DOHH2 (cell line): ENCODE measurements around the gene PPIA.

Experiments
- H3F3A ChIP-seq: fragments of 200-600 bp; sonication (generic), shearing (Covaris generic); 2 replicates; pipeline ENCODE4 v1.6.0; 2016; ENCODE audit warnings: antibody characterized with exemption, mild to moderate bottlenecking; ENCODE audit not compliant: control insufficient read depth, insufficient read depth
- H3K27ac ChIP-seq: fragments of 200-600 bp; sonication (generic); 2 replicates; pipeline ENCODE4 v1.5.1; 2014; ENCODE audit warnings: low read depth, mild to moderate bottlenecking, low read length, moderate library complexity
- H3K27me3 ChIP-seq: fragments of 200-600 bp; sonication (generic); 2 replicates; pipeline ENCODE4 v1.6.1; 2014; ENCODE audit warnings: mild to moderate bottlenecking, low read length, mixed read lengths; ENCODE audit not compliant: control insufficient read depth
- H3K36me3 ChIP-seq: fragments of 200-600 bp; sonication (generic); 2 replicates; pipeline ENCODE4 v1.6.1; 2014; ENCODE audit warnings: mild to moderate bottlenecking, low read length, moderate library complexity, mixed read lengths; ENCODE audit not compliant: control insufficient read depth
- H3K4me1 ChIP-seq: fragments of 200-600 bp; sonication (generic); 2 replicates; pipeline ENCODE4 v1.6.1; 2014; ENCODE audit warnings: mild to moderate bottlenecking, low read length, mixed read lengths; ENCODE audit not compliant: control insufficient read depth
- H3K4me2 ChIP-seq: fragments of 200-600 bp; sonication (generic); 2 replicates; pipeline ENCODE4 v1.6.0; 2014; ENCODE audit warnings: mild to moderate bottlenecking, low read length, moderate library complexity
- H3K4me3 ChIP-seq: fragments of 200-600 bp; sonication (generic); 2 replicates; pipeline ENCODE4 v1.5.1; 2014; ENCODE audit warnings: mild to moderate bottlenecking, low read length, mixed read lengths
- H3K79me2 ChIP-seq: fragments of 200-600 bp; sonication (generic); 2 replicates; pipeline ENCODE4 v1.6.1; 2014; ENCODE audit warnings: mild to moderate bottlenecking, low read length, mixed read lengths; ENCODE audit not compliant: control insufficient read depth
- H3K9me2 ChIP-seq: fragments of 200-600 bp; sonication (generic); replicated peaks from 2 replicates; pipeline ENCODE4 v1.6.1; 2014; ENCODE audit warnings: mild to moderate bottlenecking, low read length, mixed read lengths; ENCODE audit not compliant: control insufficient read depth
- H3K9me3 ChIP-seq: fragments of 200-600 bp; sonication (generic); 2 replicates; pipeline ENCODE4 v1.6.1; 2014; ENCODE audit warnings: antibody characterized with exemption, low read length, mixed read lengths; ENCODE audit not compliant: control insufficient read depth, insufficient read depth
- H4K20me1 ChIP-seq: fragments of 200-600 bp; sonication (generic); 2 replicates; pipeline ENCODE4 v1.6.0; 2014; ENCODE audit warnings: low read depth, mild to moderate bottlenecking, antibody characterized with exemption, low read length, moderate library complexity; ENCODE audit not compliant: control insufficient read depth, insufficient read depth
- EZH2phosphoT487 ChIP-seq: fragments of 200-600 bp; sonication (generic); IDR thresholded peaks from 2 replicates; pipeline ENCODE4 v1.6.1; 2017; ENCODE audit warnings: borderline replicate concordance, mild to moderate bottlenecking, antibody characterized with exemption, low read length, moderate library complexity, mixed read lengths
- TF ChIP-seq, protein P1 (sequence below): fragments of 200-600 bp; sonication (generic); IDR thresholded peaks from one replicate; pipeline ENCODE4 v1.5.1; 2014; ENCODE audit warnings: antibody characterized with exemption, mild to moderate bottlenecking, low read depth, low read length; ENCODE audit not compliant: poor library complexity, severe bottlenecking

PPIA gene

DNA sequence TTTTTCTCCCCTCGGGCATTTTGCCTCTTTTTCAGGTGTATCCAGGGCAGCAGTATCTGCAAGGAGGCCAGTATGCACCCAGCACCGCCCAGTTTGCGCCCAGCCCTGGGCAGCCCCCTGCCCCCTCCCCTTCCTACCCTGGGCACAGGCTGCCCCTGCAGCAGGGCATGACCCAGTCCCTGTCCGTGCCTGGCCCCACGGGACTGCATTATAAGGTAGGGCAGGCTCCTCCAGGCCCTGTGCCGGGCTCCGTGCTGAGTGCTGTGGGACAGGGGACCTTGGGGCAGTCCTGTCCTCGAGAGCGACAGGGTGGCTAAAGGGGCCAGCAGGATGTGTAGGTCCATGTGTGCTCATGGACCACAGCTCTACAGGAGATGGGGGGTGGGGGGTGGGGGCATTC is 37.2 kb upstream of the PPIA start:
- Histone ChIP-seq H3K9me3 (no peaks in the 10 kb centered on the region), H3K4me3 (no peak overlapping the region), H4K20me1 (peaks cover 17% of the 10 kb centered on the region; the same call in 1 of the 2 replicates), H3K4me1 (no peaks in the 10 kb centered on the region), H3K27me3 (no peaks in the 10 kb centered on the region), H3K9me2 (no peaks in the 10 kb centered on the region), H3K79me2 (peaks cover 16% of the 10 kb centered on the region), H3K27ac (no peak overlapping the region), H3K36me3 (peaks cover 68% of the 10 kb centered on the region), H3K4me2 (no peak overlapping the region), H3F3A (no peaks in the 10 kb centered on the region)
- TF ChIP-seq, protein P1, sequence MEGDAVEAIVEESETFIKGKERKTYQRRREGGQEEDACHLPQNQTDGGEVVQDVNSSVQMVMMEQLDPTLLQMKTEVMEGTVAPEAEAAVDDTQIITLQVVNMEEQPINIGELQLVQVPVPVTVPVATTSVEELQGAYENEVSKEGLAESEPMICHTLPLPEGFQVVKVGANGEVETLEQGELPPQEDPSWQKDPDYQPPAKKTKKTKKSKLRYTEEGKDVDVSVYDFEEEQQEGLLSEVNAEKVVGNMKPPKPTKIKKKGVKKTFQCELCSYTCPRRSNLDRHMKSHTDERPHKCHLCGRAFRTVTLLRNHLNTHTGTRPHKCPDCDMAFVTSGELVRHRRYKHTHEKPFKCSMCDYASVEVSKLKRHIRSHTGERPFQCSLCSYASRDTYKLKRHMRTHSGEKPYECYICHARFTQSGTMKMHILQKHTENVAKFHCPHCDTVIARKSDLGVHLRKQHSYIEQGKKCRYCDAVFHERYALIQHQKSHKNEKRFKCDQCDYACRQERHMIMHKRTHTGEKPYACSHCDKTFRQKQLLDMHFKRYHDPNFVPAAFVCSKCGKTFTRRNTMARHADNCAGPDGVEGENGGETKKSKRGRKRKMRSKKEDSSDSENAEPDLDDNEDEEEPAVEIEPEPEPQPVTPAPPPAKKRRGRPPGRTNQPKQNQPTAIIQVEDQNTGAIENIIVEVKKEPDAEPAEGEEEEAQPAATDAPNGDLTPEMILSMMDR = no peak
- no peak for TF ChIP-seq EZH2phosphoT487

DNA sequence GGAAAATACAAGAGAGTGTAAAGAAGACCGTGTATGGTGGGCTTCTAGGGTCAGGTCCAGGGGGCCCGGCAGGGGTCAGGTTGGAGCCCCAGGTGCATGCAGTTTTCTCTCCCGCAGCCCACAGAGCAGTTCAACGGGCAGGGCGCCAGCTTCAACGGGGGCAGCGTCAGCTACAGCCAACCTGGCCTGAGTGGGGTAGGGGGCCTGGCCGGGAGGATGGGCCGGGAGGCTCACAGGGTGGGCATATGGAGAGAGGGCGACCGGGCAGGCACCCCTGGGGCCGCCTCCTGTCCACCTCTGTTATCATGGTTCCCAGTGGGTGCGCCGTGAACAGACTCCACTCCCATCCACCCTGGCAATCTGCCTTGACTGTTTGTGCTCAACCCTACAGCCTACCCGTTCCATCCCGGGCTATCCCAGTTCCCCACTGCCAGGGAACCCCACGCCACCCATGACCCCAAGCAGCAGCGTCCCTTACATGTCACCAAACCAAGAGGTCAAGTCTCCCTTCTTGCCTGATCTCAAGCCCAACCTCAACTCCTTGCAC is 36.4 kb upstream of the PPIA start:
- Histone ChIP-seq H4K20me1 (peaks cover 9% of the 10 kb centered on the region; the same call in 1 of the 2 replicates), H3K27me3 (no peaks in the 10 kb centered on the region), H3K9me2 (no peaks in the 10 kb centered on the region), H3K4me3 (no peak overlapping the region), H3K79me2 (peaks cover 7% of the 10 kb centered on the region), H3K9me3 (no peaks in the 10 kb centered on the region), H3K36me3 (peaks cover 77% of the 10 kb centered on the region), H3K27ac (no peak overlapping the region), H3F3A (no peaks in the 10 kb centered on the region), H3K4me2 (no peak overlapping the region), H3K4me1 (no peaks in the 10 kb centered on the region)
- TF ChIP-seq, protein P1 = no peak
- TF ChIP-seq EZH2phosphoT487 = no peak

DNA sequence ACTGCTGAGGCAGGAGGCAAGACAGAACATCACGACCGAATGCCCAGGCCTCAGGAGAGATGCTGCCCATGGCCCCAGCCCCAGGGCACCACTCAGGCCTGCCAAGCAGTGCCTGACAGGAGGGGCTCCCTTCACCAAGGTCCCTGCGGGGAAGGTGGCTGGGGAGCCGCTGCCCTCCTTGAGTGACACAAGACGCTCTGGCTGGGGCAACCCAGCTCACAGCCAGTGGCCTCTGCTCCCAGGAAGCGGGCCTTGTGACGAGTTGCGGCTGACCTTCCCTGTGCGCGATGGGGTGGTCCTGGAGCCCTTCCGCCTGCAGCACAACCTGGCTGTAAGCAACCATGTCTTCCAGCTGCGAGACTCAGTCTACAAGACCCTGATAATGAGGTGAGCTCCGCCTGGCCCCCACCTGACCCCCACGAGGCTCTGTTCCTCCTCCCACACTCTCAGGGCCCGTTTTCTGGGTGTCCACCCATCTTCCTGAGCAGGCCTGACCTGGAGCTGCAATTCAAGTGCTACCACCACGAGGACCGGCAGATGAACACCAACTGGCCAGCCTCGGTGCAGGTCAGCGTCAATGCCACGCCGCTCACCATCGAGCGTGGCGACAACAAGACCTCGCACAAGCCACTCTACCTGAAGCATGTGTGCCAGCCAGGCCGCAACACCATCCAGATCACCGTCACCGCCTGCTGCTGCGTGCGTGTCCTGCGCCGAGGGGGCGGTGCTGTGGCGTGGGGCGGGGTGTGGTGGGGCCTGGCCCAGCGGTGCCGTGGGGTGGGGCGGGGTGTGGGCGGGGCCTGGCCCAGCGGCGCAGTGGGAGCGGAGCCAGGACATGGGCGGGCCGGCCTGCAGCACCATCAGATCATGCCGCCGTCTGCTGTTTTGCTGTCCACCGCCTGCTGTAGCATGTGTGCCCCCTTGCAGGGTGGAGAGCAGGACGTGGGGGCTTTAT is 35.0 kb upstream of the PPIA start:
- no peak overlapping the region for H3K4me2 ChIP-seq
- no peak overlapping the region for H3K4me3 ChIP-seq
- H3K79me2 ChIP-seq = no peaks in the 10 kb centered on the region; the same call in 1 of the 2 replicates
- no peaks in the 10 kb centered on the region for H4K20me1 ChIP-seq
- H3K36me3 ChIP-seq = peaks cover 84% of the 10 kb centered on the region
- TF ChIP-seq, protein P1 = no peak
- TF ChIP-seq EZH2phosphoT487 = no peak
- H3K4me1 ChIP-seq = no peaks in the 10 kb centered on the region
- H3K9me3 ChIP-seq = no peaks in the 10 kb centered on the region
- H3K27ac ChIP-seq = no peak overlapping the region
- no peaks in the 10 kb centered on the region for H3F3A ChIP-seq
- H3K9me2 ChIP-seq = no peaks in the 10 kb centered on the region
- H3K27me3 ChIP-seq = no peaks in the 10 kb centered on the region
